ENCODE results near the gene ARF1.

- no peak for TF ChIP-seq EZH2 (IDR thresholded peaks at IDR 0.05; ENCODE audit: low read depth)
- no peak for TF ChIP-seq CTCF (conservative IDR thresholded peaks at IDR 0.05)
Observed at GRCh38 chr1:228045871-228046270, 36.6 kb upstream of the ARF1 start.

Data from PC-9 (cell line).